22Rv1 (cell line): ENCODE results near the gene CRADD.

Experiments used
- CTCF ChIP-seq: fragments of 450-650 bp; IDR thresholded peaks from 2 replicates; pipeline ENCODE4 v1.5.1; 2017; ENCODE audit warnings: mild to moderate bottlenecking
- ZFX ChIP-seq: fragments of 450-650 bp; IDR thresholded peaks from 2 replicates; pipeline ENCODE4 v1.6.1; 2017; ENCODE audit warnings: antibody characterized with exemption, borderline replicate concordance

- no peak for TF ChIP-seq CTCF
- no peak for TF ChIP-seq ZFX
Measured at GRCh38 chr12:93879476-93880421, 202.6 kb downstream of the CRADD start.
